ENCODE results near the gene CRLF1. TPM values are rescaled to one million over a fixed set of nuclear protein-coding genes. Genes with fewer than 3 reads are reported as not detected.
A peak's percentile ranks its signal among the peaks of the same experiment; 100 is the strongest.
"Not testable (repeated sequence)": the region's sequence is repeated elsewhere in the genome, so short reads cannot be mapped to it uniquely, and the experiment has no call there.

The CRLF1 gene
- total RNA-seq, 4 donors from 2014 or later, result 10.9 to 67.4 (median 42.7) TPM

GRCh38 chr19:18594096-18594823 lies 12.3 kb downstream of the CRLF1 start:
- ATAC-seq, result peak; percentile 85
- 0% methylated on average over 1 to 4 of the region's 54 CpGs for WGBS, 2 donors (ENCODE audit: low coverage in 1 of 2)
- Histone ChIP-seq H3K9me3 (no peaks in the 10 kb centered on the region), H3K27ac (peak overlapping the region in 3 of 4 donors; percentile 40 to 67 (median 53)), H3K4me3 (peak overlapping the region in 1 of 2 donors; percentile 47), H3K36me3 (peaks cover 0 to 20% of the 10 kb centered on the region in 2 donors), H3K4me1 (peaks cover 2 to 41% (median 19%) of the 10 kb centered on the region in 3 donors), H3K27me3 (peaks cover 18% of the 10 kb centered on the region)
- TF ChIP-seq POLR2AphosphoS5 (IDR thresholded peaks at IDR 0.05), result no peak
- TF ChIP-seq, protein P1, sequence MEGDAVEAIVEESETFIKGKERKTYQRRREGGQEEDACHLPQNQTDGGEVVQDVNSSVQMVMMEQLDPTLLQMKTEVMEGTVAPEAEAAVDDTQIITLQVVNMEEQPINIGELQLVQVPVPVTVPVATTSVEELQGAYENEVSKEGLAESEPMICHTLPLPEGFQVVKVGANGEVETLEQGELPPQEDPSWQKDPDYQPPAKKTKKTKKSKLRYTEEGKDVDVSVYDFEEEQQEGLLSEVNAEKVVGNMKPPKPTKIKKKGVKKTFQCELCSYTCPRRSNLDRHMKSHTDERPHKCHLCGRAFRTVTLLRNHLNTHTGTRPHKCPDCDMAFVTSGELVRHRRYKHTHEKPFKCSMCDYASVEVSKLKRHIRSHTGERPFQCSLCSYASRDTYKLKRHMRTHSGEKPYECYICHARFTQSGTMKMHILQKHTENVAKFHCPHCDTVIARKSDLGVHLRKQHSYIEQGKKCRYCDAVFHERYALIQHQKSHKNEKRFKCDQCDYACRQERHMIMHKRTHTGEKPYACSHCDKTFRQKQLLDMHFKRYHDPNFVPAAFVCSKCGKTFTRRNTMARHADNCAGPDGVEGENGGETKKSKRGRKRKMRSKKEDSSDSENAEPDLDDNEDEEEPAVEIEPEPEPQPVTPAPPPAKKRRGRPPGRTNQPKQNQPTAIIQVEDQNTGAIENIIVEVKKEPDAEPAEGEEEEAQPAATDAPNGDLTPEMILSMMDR (IDR thresholded peaks at IDR 0.05), result peak in 3 of 4 experiments; percentile 94 to 95 (median 95)

- 0 to 8% methylated on average over 1 to 2 of the region's 25 CpGs for WGBS, 2 donors (ENCODE audit: low coverage in 1 of 2)
- Histone ChIP-seq H3K27ac (peak overlapping the region in 3 of 4 donors; percentile 40 to 67 (median 53)), H3K9me3 (no peaks in the 10 kb centered on the region), H3K36me3 (peaks cover 0 to 16% of the 10 kb centered on the region in 2 donors), H3K27me3 (peaks cover 10% of the 10 kb centered on the region), H3K4me1 (peaks cover 2 to 48% (median 19%) of the 10 kb centered on the region in 3 donors), H3K4me3 (peak overlapping the region in 1 of 2 donors; percentile 47)
- TF ChIP-seq POLR2A (IDR thresholded peaks at IDR 0.05), result no peak
- no peak for ATAC-seq
Measured at GRCh38 chr19:18593367-18594095, 13.1 kb downstream of the CRLF1 start.

DNA sequence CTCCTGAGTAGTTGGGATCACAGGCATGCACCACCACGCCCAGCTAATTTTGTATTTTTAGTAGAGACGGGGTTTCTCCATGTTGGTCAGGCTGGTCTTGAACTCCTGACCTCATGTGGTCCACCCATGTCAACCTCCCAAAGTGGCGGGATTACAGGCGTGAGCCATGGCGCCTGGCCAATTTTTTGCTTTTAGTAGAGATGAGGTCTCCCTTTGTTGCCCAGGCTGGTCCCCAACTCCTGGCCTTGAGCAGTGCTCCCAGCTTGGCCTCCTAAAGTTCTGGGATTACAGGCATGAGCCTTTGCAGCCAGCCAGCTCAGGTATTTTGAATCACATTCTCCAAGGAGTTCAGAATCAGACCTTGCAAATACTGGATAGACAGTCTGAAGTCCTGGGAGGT lies 13.9 kb downstream of the CRLF1 start:
- 85% methylated on average over 4 of the region's 5 CpGs; no CpG with 5 or more reads in 1 of the 2 donors for WGBS, 2 donors (ENCODE audit: low coverage in 1 of 2)
- Histone ChIP-seq H3K36me3 (peaks cover 0 to 16% of the 10 kb centered on the region in 2 donors), H3K4me1 (peaks cover 2 to 56% (median 26%) of the 10 kb centered on the region in 3 donors)
- H3K27me3 ChIP-seq, ATAC-seq, H3K4me3 ChIP-seq, H3K9me3 ChIP-seq, H3K27ac ChIP-seq: not testable (repeated sequence)

GRCh38 chr19:18591735-18592385 lies 14.7 kb downstream of the CRLF1 start:
- H3K9me3 ChIP-seq, result no peaks in the 10 kb centered on the region
- H3K4me3 ChIP-seq, result no peak overlapping the region
- TF ChIP-seq POLR2AphosphoS5 (IDR thresholded peaks at IDR 0.05), result no peak
- no peak for TF ChIP-seq POLR2A (IDR thresholded peaks at IDR 0.05)
- TF ChIP-seq, protein P1 (IDR thresholded peaks at IDR 0.05), result no peak
- no peak for TF ChIP-seq EP300 (IDR thresholded peaks at IDR 0.05)
- WGBS, 2 donors (ENCODE audit: low coverage in 1 of 2), result 90 to 94% methylated on average over 6 of the region's 22 CpGs
- H3K36me3 ChIP-seq, result peaks cover 0 to 16% of the 10 kb centered on the region in 2 donors
- no peaks in the 10 kb centered on the region for H3K27me3 ChIP-seq
- no peak overlapping the region for H3K27ac ChIP-seq
- no peak for ATAC-seq
- peaks cover 2 to 59% (median 26%) of the 10 kb centered on the region in 3 donors for H3K4me1 ChIP-seq

DNA sequence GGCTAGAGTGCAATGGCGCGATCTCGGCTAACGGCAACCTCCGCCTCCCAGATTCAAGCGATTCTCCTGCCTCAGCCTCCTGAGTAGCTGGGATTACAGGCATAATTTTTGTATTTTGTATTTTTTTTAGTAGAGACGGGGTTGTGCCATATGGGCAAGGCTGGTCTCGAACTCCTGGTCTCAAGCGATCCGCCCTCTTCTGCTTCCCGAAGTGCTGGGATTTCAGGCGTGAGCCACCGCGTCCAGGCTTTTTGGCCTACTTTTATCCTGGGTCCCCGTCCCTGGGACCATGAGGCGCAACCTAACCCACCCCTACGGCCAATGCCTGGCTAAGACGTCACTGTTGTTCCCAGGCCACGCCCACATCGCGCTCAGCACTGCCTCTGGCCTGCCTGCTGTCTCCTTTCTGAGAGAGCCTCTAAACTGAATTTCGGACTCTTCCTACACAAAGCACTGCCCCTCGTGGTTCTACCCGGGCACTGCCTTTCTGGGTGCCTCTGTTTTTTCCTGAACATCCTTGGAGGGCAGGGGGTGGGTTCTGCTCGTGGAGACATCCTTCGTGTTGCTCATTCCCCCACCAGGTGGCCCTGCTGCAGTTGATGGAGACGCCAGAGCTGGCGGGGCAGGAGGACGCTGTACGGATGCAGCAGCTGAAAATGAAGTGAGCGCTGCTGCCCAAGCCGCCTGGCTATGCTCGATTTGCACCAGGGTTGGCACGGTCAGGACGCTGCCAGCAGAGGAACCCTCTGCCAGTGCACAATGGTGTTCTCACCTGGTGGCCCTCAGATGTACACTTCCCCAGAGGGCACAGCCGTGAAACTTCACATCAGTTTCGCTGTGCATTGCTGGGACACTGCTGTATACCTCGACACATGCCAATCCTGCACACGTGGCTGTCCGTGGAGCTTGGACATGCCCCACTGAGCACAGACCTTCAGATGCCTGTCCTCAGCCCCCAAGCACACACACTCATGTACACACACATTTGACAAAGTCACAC lies 16.0 kb downstream of the CRLF1 start:
- Histone ChIP-seq H3K4me3 (no peak overlapping the region), H3K9me3 (no peaks in the 10 kb centered on the region), H3K27ac (peak overlapping the region in 2 of 4 donors; percentile 12 to 83), H3K36me3 (peaks cover 0 to 16% of the 10 kb centered on the region in 2 donors), H3K27me3 (no peaks in the 10 kb centered on the region), H3K4me1 (peaks cover 2 to 59% (median 26%) of the 10 kb centered on the region in 3 donors)
- ATAC-seq, result no peak
- WGBS, 2 donors (ENCODE audit: low coverage in 1 of 2), result 37 to 68% methylated on average over 6 to 19 of the region's 40 CpGs
- no peak for TF ChIP-seq POLR2AphosphoS5 (IDR thresholded peaks at IDR 0.05)
- TF ChIP-seq, protein P1 (IDR thresholded peaks at IDR 0.05), result peak in 2 of 4 experiments; percentile 7 to 11

Data from gastroesophageal sphincter (tissue), 4 donors.